Stimulated activated naive CD8-positive, alpha-beta T cell treated with anti-CD3 and anti-CD28 coated beads, Interleukin-15, Interleukin-2, amounts not matched to agents 100 U/mL and 50 U/mL, for 24 hours (primary cell): Measurements from ENCODE around the gene SLC9C1.

Experiments used
- ATAC-seq: fragments of 150-1000 bp; cut with Tn5 transposase; one replicate; pipeline ENCODE4 v1.10.0; 2021
- DNase-seq: peaks from one replicate; pipeline ENCODE4 v3.0.0; 2021

The SLC9C1 gene

DNA sequence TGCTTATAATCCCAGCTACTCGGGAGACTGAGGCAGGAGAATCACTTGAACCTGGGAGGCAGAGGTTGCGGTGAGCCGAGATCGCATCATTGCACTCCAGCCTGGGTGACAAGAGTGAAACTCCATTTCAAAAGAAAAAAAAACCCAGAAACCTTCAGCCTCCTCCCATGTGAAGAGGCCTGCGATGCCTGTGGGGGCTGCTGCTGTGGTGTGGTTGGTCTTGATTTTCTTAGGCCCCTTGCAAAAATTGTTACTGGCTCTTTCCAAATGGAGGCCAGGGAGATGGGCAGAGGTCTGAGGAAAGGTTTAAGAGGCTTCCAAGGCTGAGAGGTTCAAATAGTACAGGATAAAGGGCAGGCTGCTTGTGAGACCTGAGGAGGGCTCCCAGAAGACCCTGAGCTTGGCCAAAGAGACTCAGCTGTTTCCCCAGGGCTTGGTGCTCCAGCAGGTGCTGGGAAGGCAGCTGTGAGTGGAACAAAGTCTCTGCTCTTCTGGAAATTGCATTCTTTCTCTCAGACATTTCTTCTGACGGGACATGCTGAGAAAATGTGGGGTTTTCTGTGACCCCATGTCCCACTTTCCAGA, 179.3 kb downstream of the SLC9C1 start:
- DNase-seq (no peak), ATAC-seq (no peak)

DNA sequence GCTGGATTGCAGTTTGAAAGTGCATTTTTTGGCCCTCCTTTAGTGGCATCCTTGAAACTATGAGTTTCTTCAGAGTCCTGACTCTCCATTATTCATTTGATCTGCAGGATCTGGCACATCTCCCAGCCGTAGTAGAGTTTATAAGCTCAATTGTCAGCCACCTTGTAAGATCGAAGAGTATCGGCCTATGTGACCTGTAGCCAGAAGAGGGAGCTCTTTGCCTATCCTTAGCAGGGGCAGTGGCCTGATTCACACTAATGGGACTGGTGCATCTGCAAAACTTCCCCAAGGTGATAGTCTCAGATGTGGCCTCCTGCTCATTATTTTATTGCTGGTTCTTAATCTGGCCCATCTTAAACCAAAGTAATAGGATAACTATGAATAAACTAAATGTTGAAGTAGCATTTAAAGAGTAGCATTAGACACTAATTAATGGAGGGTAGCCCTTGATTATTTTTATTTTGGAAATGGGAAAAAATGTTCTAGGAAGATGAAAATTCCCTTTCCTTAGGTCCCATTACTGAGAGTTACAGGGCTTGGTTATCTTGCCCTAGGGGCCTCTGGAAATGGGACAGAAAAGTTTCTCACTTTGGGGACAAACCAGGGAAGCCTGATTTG, 182.1 kb downstream of the SLC9C1 start:
- DNase-seq, result peak; percentile 56
- ATAC-seq, result peak; percentile 88

DNA sequence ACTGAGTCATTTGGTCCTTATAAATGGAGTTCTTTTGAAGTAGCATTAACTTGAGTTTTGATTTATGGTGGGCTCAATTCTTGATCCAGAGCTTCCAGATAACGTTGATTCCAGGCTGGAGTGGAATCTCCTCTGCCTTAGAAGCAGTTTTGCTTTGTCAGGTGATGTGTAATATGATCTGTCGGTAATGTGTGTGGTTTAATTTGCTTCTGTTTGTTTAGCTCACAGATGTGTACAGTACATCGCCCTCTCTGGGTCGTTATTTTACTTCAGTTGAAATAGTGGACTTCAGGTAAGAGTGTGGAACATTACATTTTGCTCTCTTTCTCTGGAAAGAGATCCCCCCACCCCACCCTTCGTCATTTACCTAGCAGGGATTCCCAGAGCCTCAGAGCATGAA, 184.7 kb downstream of the SLC9C1 start:
- DNase-seq (no peak), ATAC-seq (no peak)

DNA sequence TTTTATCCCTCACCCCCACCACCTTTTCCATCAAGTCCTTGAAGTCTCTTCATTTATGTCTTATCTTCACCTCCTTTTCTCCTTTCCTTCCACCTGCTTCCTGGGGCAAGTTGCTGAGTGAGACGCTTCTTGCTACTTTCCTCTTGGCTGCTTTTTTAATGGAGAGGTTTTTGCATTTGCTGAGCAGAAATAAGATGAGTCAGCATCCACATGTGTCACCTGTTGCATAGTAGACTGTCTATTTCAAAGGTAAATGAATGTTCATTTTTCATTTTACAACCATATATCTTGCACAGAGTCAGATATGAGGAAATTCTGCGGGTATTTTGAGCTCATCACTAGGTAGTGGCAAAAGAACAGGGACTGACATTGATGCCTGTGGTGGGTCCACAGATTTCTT, 189.2 kb downstream of the SLC9C1 start:
- DNase-seq (no peak), ATAC-seq (no peak)

DNA sequence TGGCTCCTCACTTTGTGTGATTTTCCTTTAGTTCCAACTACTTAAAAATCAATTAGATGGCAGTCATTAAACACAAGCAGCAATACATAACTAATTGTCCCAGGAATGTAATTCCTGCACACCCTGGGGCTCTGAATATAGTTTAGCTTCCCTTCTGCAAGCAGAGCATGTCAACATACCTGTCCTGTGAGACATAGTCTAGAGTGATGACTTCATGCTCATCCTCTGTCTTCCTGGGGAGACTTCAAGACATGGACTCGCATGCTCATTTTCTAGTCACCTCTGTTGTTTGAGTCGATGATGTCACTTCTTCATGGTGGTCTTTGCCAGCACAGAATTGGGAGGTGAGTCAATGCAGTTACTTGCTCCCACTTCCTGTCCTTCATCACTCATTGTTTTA, 192.1 kb downstream of the SLC9C1 start:
- no peak for DNase-seq
- ATAC-seq, result peak; percentile 30

DNA sequence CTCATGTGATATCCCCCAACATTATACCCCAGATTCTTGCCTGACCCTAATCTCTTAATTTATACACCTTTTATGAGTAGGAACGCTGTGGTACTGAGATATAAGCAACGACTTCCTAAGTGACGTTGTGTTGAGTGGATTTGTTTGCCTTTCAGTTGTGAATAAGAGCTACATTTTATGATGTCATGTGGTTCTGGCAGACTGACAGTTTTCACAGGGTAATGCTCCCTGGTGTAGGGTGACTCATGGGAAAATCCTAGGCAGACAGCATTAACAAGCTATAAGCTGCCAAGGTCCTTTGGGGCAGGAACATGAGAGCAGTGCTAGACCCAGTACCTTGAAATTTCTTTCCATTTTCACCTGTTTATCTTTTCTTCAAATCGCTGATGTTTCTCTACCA, 196.6 kb downstream of the SLC9C1 start:
- DNase-seq (no peak), ATAC-seq (peak; percentile 94)

DNA sequence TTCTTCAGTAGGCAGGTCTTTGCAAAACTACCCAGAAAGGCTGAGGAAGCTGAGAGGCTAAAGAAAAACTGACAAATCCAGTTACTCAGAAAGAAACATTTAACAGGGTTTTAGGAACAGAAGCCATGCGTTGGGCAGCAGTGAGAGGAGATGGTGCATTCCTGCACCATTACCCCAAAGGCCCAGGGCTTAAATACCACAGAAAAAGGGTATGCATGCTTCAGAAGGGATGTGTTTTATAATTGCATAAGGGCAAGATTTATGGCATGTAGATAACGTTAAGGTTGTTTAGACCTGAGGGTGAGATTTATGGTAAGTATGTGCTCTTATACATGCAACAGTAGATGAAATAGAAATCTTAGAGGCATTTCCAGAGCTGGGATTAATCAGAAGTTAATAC, 197.8 kb downstream of the SLC9C1 start:
- no peak for ATAC-seq
- DNase-seq, result no peak

DNA sequence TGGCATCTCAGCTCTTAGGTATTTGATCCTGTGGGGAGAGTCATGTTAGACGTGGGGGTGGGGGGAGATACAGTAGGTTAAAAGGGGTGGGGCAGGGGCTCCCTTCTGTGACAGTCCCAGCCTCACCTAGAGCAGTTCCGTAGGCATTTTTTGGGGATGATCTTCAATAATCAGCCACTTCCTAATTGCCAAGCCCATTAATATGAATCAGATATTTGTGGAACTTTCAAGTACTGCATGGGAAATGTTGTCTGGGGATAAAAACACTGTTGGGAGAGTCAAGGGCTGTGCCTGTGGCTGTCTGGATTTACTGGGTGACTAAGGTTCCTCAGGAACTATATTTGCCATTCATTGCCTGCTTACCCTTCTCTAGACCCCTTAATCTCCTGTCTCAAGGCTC, 198.3 kb downstream of the SLC9C1 start:
- DNase-seq, result no peak

DNA sequence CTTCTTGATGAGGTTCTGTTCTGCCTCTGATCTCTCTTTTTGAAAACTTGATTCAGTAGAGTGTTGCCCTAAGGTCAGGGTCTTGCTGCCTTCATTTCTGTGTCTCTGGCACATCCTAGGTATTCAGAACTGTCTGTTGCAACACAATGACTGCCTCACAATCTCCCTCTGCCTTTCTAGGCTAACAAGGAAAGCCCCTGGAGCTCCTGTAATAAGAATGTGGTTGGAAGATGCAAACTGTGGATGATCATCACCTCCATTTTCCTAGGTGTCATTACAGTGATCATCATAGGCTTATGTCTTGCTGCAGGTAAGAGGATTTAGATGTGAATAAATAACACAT, 200.9 kb downstream of the SLC9C1 start:
- DNase-seq (no peak), ATAC-seq (no peak)

More for the DNA sequence above, 198.3 kb downstream of the SLC9C1 start:
- ATAC-seq, result no peak

DNA sequence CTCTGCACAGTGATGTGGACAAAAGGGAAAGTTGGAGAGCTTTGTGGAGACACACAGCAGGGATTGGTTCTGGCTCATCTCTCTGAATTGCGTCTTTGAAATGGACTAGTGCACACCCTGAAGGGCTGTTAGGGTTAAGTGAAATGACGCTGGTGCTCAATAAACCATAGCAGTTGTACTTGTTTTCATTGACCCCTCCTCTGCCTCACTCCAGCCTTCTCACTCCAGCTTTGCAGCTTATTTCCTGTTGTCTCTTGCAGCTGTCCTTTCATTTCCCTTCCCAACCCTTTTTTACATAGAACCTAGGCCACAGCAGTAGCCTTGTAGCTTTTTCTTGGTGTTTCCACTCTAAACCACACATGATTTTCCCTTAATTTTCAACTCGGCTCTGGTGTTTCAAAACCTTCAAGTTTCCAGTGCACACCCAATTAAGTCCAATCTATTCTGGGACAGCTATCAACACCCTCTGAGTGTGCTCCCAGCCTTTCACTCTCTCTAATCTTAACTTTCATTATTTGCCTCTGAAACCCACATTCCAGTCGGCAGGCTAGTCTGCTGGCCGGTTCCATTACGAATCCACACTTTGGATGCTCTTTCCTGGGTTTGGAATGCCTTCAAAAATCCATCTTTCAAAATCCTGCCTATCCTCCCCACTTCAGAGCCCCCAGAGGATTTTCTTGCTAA, 201.4 kb downstream of the SLC9C1 start:
- DNase-seq (no peak), ATAC-seq (no peak)

DNA sequence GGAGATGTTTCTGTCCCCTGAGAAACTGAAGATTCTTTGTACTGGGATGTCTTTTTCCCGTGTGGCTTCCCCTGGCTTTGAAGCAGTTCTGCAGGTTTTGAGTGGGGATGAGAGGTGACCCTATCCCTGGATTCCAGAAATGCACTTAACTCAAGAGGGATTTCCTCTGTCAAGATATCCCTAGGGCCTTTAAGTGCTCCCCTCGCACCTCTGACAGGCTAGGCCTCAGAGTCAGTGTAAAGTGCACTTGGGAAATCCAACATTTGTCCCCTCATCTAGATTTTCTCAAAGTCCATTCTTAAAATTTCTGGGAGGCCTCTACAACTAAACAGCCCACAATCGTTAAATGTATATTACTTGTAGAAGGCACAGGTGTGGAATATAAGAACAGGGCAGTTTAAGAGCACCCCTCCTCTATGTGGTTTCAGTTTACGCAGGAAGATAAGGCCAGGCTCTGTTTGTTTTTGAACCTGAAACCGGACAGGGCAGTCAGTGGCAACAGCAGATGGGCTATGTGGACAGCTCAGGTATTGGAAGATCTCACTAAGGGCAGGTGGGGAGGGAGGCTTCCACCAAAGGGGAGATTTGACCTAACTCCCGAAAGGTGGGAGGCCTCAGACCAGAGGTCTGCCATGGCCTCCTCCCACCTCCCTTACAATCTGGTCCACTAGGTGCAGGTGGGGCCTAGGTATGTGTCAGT, 203.0 kb downstream of the SLC9C1 start:
- ATAC-seq, result no peak

More for the DNA sequence above, 203.0 kb downstream of the SLC9C1 start:
- DNase-seq, result no peak
